GM18499 (cell line): ENCODE data around the gene TSPAN15.

Experiments used
- ATAC-seq: cut with Tn5 transposase; IDR thresholded peaks from one replicate; pipeline ENCODE4 v1.9.1; 2021; ENCODE audit warnings: moderate number of reproducible peaks; ENCODE audit not compliant: insufficient read depth, unreplicated experiment

The TSPAN15 gene

GRCh38 chr10:69497231-69497561 is 45.9 kb downstream of the TSPAN15 start:
- no peak for ATAC-seq

- no peak for ATAC-seq
Measured at GRCh38 chr10:69497611-69498390, 46.5 kb downstream of the TSPAN15 start.

- no peak for ATAC-seq
Measured at GRCh38 chr10:69498711-69499471, 47.6 kb downstream of the TSPAN15 start.

- ATAC-seq = no peak
Measured at GRCh38 chr10:69499726-69500689, 48.7 kb downstream of the TSPAN15 start.

GRCh38 chr10:69500864-69501468 is 49.7 kb downstream of the TSPAN15 start:
- no peak for ATAC-seq

GRCh38 chr10:69501657-69502056 is 50.4 kb downstream of the TSPAN15 start:
- no peak for ATAC-seq

GRCh38 chr10:69502589-69502988 is 51.3 kb downstream of the TSPAN15 start:
- ATAC-seq = no peak

GRCh38 chr10:69503001-69503895 is 52.0 kb downstream of the TSPAN15 start:
- no peak for ATAC-seq

GRCh38 chr10:69503896-69504265 is 52.6 kb downstream of the TSPAN15 start:
- ATAC-seq = no peak

GRCh38 chr10:69504576-69505250 is 53.4 kb downstream of the TSPAN15 start:
- ATAC-seq = no peak

- no peak for ATAC-seq
Measured at GRCh38 chr10:69505636-69506318, 54.5 kb downstream of the TSPAN15 start.

- ATAC-seq = no peak
Measured at GRCh38 chr10:69506487-69506833, 55.2 kb downstream of the TSPAN15 start.

GRCh38 chr10:69506834-69507713 is 55.8 kb downstream of the TSPAN15 start:
- no peak for ATAC-seq

- no peak for ATAC-seq
Measured at GRCh38 chr10:69508738-69509340, 57.6 kb downstream of the TSPAN15 start.

- ATAC-seq = no peak
Measured at GRCh38 chr10:69512901-69513300, 61.6 kb downstream of the TSPAN15 start.

- no peak for ATAC-seq
Measured at GRCh38 chr10:69513617-69514016, 62.4 kb downstream of the TSPAN15 start.

GRCh38 chr10:69515699-69516259 is 64.5 kb downstream of the TSPAN15 start:
- no peak for ATAC-seq
